ENCODE data around the gene TLR3.
A peak's percentile ranks its signal among the peaks of the same experiment; 100 is the strongest.
"Not testable (repeated sequence)": the region's sequence is repeated elsewhere in the genome, so short reads cannot be mapped to it uniquely, and the experiment has no call there.

TLR3 gene

GRCh38 chr4:186047501-186047900 lies 21.5 kb upstream of the TLR3 start:
- DNase-seq (ENCODE audit: low read depth) = not testable (repeated sequence)

DNA sequence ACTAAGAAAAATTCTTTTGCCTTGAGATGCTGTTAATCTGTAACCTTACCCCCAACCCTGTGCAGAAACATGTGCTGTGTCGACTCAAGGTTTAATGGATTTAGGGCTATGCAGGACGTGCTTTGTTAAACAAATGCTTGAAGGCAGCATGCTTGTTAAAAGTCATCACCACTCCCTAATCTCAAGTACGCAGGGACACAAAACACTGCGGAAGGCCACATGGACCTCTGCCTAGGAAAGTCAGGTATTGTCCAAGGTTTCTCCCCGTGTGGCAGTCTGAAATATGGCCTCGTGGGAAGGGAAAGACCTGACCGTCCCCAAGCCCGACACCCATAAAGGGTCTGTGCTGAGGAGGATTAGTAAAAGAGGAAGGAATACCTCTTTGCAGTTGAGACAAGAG lies 18.8 kb upstream of the TLR3 start:
- not testable (repeated sequence) for DNase-seq (ENCODE audit: low read depth)

GRCh38 chr4:186051096-186051495 lies 17.9 kb upstream of the TLR3 start:
- no peak for DNase-seq (ENCODE audit: low read depth)

- DNase-seq (ENCODE audit: low read depth) = no peak
Measured at GRCh38 chr4:186058253-186058979, 10.5 kb upstream of the TLR3 start.

DNA sequence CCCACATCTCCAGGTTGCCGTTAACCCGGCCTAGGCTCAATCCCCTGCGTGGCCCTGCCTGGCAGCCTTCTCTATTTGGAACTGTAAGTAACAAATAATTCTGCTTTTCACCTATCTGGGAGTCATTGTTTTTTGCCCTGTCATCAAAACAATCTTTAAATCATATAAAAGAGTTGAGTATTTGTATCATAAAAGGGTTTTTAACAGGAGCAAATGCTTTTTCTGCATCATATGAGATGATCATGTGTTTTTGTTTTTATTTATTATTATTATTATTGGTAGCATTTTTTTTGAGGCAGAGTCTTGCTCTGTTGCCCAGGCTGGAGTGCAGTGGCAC lies 10.0 kb upstream of the TLR3 start:
- DNase-seq (ENCODE audit: low read depth) = no peak

- no peak for DNase-seq (ENCODE audit: low read depth)
Measured at GRCh38 chr4:186061921-186062320, 7.0 kb upstream of the TLR3 start.

DNA sequence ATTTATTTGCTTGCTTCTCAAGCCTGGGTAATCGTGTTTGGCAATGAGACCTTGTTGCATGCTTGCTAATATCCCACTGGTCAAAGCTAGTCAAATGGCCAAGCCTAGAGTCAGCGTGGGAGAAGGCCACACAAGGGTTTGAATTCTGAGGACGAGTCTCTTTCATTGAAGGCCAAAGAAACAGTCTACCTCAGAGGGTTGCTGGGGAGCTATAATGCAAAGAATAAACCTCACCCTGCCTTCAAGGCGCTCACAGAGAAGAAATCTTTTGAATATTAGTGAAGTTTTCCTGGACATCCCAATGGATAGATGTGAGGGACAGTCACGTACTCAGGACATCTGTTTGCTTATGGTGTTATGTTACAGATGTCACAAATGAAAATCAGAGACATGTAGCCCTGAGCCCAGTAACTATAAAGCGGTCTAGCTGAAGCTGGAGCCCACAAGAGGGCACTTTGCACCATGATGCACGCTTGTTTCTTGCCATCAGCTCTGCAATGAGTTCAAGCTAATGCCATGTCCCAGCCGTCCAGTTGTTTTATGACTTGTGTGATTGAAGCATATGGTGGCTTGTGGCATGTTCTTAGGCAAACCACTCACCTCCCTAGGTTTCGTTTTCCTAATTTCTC lies 1.1 kb upstream of the TLR3 start:
- peak; percentile 1 for DNase-seq (ENCODE audit: low read depth)

GRCh38 chr4:186069729-186070128 lies 773 bp downstream of the TLR3 start:
- no peak for DNase-seq (ENCODE audit: low read depth)

- DNase-seq (ENCODE audit: low read depth) = no peak
Measured at GRCh38 chr4:186072516-186072915, 3.6 kb downstream of the TLR3 start.

DNA sequence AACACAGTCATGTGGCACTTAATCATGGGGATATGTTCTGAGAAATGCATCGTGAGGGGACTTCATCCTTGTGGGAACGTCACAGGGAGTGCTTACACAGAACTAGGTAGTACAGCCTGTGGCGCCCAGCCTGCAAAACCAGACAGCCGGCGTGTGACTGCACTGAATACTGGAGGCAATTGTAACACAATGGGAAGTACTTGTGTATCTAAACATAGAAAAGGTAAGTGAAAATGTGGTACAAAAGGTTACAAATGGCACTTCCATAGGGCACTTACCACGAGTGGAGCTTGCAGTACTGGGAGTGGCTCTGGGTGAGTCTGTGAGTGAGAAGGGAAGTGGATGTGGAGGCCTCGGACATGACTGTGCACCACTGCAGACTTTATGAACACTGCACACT lies 5.2 kb downstream of the TLR3 start:
- DNase-seq (ENCODE audit: low read depth) = no peak

GRCh38 chr4:186078981-186079638 lies 10.2 kb downstream of the TLR3 start:
- DNase-seq (ENCODE audit: low read depth) = no peak

DNA sequence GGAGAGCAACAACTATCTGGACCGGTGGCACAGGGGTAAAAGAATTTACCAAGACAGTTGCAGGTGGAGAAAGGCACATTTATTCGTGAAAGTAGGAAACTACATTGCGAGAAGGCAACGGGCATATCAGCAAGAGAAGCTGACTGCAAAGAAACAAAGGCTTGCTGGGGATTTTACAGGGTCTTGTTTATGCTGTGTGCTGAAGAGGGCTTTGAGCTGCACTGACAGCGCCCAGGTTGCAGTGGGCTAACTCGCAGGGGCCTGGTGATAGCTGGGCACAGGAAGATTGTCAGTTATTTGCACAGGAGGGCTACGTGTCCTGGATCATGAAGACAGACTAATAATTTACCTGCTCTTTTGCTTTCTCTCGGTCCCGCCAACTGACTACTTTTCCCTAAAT lies 10.7 kb downstream of the TLR3 start:
- DNase-seq (ENCODE audit: low read depth) = no peak

- no peak for DNase-seq (ENCODE audit: low read depth)
Measured at GRCh38 chr4:186081202-186081807, 12.3 kb downstream of the TLR3 start.

GRCh38 chr4:186082221-186082620 lies 13.3 kb downstream of the TLR3 start:
- no peak for DNase-seq (ENCODE audit: low read depth)

GRCh38 chr4:186088523-186088922 lies 19.6 kb downstream of the TLR3 start:
- no peak for DNase-seq (ENCODE audit: low read depth)

DNA sequence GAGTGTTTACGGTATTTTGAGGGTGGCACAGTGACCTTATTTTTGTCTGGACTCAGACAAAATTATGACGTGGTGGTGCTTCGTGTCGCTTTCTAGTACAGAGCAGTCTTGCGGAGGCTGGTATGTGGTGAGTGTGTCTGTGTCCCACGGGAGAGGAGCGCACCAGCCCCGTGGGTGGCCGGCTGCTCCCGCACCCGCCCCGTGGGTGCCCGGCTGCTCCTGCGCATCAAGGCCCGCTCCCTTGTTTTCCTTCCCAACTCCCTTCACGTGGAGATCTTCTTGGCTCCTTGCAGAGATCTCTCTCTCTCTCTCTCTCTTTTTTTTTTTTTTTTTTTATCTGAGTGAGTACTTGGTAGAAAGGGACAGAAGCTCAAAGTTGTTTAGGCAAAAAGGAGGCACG lies 23.3 kb downstream of the TLR3 start:
- DNase-seq (ENCODE audit: low read depth) = no peak

GRCh38 chr4:186095406-186095805 lies 26.4 kb downstream of the TLR3 start:
- DNase-seq (ENCODE audit: low read depth) = no peak

DNA sequence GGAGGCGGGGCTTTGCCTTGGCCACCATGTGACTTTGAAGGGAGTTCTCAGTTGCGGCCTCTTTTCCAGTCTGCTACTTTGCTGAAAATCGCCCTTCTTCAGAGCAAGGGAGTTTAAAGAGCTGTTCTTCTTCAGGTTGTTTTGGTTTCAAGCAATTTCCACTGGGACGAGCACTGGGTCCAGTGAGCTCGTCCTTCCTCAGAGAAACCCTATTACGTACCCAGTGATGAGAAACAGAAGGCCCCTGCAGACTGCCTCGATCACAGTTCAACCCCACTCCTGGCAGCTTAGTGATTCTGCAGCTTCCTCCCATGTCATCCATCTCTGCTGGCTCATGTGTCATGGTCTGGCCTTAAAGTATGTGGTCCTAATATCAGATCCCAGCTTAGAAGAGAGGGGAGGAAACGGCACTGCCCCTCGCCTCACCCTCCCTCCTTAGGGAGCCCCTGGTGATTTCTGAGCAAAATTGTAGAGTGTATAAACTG lies 27.8 kb downstream of the TLR3 start:
- no peak for DNase-seq (ENCODE audit: low read depth)

DNA sequence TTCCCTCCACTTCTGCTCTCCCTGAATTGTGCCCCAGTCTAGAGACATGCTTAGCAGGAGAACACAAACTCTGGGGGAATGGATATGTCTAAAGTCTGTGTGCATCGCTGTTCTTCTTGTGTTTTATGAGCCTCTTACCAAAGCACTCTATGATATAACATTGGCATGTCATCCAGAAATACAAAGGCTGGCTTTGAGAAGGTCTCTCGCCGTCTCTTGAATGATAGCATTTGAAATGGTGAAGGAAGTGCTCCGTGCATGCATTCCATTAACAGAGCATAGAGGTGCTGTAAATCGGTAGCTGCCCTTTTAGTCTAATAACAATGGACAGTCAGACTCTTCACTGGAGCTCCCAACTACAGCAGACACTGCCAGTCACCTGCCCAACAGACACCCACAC lies 28.4 kb downstream of the TLR3 start:
- no peak for DNase-seq (ENCODE audit: low read depth)

- DNase-seq (ENCODE audit: low read depth) = no peak
Measured at GRCh38 chr4:186102931-186103330, 34.0 kb downstream of the TLR3 start.

- DNase-seq (ENCODE audit: low read depth) = peak; percentile 13
Measured at GRCh38 chr4:186104114-186104889, 35.3 kb downstream of the TLR3 start, which contains the start of gene FAM149A. Gene FAM149A (plus strand): TSS chr4:186104704.
